Measurements from ENCODE around the gene DENND1A.

The DENND1A gene

DNA sequence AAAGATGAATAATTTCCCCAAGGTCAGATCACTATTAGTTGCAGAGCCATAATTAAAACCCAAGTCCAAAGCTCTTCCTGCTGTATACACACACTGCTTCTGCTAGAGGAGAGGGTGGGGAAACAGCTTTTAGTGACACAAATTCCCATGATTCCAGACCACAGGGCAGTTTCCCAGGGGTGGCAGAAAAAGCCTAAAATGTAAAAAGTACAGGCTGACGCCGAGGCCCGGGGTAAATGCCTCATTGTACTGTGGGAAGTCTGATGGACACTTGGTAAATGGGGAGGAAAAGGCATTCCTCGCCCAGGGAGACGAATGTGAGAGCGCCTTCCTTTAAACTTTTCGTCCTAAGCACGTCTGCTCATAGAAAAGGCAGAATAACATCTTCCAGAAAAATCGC is 65.7 kb downstream of the DENND1A start:
- TF ChIP-seq, protein P1, sequence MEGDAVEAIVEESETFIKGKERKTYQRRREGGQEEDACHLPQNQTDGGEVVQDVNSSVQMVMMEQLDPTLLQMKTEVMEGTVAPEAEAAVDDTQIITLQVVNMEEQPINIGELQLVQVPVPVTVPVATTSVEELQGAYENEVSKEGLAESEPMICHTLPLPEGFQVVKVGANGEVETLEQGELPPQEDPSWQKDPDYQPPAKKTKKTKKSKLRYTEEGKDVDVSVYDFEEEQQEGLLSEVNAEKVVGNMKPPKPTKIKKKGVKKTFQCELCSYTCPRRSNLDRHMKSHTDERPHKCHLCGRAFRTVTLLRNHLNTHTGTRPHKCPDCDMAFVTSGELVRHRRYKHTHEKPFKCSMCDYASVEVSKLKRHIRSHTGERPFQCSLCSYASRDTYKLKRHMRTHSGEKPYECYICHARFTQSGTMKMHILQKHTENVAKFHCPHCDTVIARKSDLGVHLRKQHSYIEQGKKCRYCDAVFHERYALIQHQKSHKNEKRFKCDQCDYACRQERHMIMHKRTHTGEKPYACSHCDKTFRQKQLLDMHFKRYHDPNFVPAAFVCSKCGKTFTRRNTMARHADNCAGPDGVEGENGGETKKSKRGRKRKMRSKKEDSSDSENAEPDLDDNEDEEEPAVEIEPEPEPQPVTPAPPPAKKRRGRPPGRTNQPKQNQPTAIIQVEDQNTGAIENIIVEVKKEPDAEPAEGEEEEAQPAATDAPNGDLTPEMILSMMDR (IDR thresholded peaks at IDR 0.05; ENCODE audit: control insufficient read depth, extremely low read depth, insufficient read depth), result no peak
- no peak overlapping the region for H3K4me3 ChIP-seq (ENCODE audit: low read depth, low read length)
- no peak for DNase-seq (ENCODE audit: low read depth)

DNA sequence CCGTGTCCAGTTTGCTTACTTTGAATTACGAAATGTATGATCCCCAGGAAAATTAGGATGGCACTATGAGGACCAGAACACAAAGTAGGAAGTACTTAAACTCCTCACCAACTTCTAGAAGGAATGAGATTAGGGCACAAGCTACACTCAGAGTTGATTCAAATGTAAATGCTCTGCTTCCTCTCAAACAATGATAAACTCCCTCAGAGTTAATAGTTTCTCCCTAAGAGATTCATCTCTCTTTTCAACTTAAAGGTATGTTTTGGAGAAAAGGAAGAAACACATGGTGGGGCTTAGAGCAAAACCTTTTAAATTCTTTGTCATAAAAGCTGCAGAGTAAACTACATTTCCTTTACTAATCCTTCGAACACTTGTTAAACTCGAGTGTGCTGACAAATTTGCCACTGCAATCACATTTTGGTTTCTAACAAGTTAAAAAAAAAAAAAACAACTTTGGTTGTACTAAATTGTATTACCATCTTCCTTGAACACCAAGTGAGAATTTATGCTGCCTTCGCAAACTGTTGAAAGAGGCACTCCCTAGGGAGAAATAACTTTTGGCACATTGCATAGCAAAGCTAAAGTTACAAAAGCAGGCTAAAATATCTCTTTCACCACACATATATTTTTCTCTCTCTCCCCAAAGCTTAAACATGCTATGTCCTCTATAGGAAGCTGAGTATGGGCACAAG is 66.6 kb downstream of the DENND1A start:
- TF ChIP-seq, protein P1 (IDR thresholded peaks at IDR 0.05; ENCODE audit: control insufficient read depth, extremely low read depth, insufficient read depth), result no peak
- H3K4me3 ChIP-seq (ENCODE audit: low read depth, low read length), result no peak overlapping the region
- no peak for DNase-seq (ENCODE audit: low read depth)

DNA sequence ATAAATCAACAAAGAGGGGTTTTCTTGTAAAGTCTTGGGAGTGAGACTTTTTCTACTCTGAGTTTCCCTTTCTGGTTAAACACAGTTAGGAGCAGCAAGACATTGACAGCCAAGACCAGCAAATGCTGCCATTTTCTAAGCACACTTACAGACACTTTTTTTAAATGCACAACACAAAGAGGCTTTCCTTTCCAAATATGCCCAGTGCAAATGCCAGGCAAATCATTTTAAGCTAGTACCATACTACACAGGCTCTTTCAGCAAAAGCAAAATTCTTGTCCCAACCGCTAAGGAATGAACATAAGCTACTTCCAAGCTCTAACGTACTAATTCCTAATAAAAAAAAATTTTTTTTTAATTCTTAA is 68.2 kb downstream of the DENND1A start:
- H3K4me3 ChIP-seq (ENCODE audit: low read depth, low read length), result no peak overlapping the region
- DNase-seq (ENCODE audit: low read depth), result no peak
- TF ChIP-seq, protein P1 (IDR thresholded peaks at IDR 0.05; ENCODE audit: control insufficient read depth, extremely low read depth, insufficient read depth), result no peak

DNA sequence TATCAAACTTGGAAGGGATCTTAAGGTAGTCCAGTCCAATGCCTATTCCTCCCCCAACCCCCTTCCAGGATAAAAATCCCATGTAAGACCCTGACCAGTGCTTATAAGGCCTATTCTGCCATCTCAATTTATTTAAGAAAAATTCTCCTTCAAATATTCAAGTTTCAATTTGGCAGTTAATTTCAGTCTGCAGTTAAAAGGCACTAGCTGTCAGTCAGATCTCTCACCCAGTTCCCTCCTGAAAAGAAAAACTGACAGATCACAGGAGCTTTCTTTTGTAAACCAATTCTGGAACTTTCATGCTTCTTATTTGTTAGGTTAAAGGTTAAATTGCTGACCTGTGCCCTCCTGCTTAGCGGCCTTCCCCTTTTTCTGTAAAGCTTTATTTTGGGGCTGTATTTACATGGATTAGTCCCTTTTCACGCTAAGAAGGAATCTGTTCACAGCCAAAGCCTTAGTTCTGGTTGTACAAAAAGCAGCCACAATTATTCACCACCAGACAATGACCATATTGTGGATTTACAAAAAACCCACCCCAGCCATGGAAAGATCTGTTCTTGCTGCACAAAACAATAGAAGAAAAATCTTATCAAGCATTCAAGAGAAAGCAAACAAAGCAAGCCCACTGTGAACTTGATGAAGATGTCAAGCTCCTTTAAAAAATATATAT is 68.7 kb downstream of the DENND1A start:
- DNase-seq (ENCODE audit: low read depth), result no peak
- TF ChIP-seq, protein P1 (IDR thresholded peaks at IDR 0.05; ENCODE audit: control insufficient read depth, extremely low read depth, insufficient read depth), result no peak
- no peak overlapping the region for H3K4me3 ChIP-seq (ENCODE audit: low read depth, low read length)

DNA sequence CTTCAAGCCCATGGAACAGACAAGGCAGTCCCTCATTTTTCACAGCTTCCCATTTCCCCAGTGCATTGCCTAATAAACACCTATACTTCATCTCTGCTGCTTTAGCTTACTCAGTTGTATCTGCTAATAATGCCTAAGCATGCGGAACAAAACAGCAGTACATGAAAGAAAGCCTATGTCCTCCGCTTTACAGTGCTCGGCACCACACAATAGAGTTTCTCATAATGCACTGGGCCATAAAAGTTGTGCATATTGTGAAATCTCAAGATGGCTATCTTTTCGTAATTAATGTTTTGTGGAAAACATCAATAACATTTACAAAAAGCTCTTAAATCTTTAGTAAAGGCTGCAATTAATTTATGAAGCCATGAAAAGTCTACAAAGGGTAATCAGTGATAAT is 69.3 kb downstream of the DENND1A start:
- no peak overlapping the region for H3K4me3 ChIP-seq (ENCODE audit: low read depth, low read length)
- DNase-seq (ENCODE audit: low read depth), result no peak
- TF ChIP-seq, protein P1 (IDR thresholded peaks at IDR 0.05; ENCODE audit: control insufficient read depth, extremely low read depth, insufficient read depth), result no peak

DNA sequence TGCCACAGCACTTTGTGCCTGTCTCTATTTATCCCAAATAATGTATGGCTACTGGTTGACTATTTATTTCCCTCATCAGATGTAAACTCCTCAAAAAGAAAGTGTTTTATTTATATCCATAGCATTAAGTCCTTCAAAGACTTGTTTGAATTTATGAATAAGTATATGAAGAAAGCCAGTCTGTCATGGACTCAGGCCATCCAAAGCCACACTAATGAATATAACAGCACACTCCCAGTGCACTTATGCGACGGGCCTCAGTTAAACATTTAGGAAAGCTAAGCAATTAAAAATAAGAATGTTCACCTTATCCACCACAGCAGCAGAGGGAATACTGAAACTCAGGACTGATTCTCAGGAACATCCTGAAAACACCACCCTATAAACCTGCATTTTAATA is 77.5 kb downstream of the DENND1A start:
- TF ChIP-seq, protein P1 (IDR thresholded peaks at IDR 0.05; ENCODE audit: control insufficient read depth, extremely low read depth, insufficient read depth), result no peak
- H3K4me3 ChIP-seq (ENCODE audit: low read depth, low read length), result no peak overlapping the region
- no peak for DNase-seq (ENCODE audit: low read depth)

DNA sequence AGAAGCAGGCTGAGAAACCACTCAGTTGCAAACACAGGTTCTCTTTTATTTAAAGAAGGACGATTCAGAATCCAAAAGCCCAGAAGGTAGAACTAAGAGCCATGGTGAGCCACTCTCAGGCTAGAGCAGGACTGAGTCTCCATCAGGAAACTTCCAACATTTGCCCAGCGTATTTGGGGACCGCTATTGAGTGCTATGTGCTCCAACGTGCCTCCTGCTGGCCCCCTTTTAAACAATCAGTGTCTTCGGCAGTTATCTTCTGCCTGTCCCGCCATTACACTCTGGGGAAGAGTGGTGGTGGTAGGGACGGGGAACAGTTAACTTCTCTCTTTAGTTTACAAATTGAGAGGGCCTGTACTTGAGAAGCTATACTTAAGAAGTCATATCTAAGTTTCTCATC is 78.1 kb downstream of the DENND1A start:
- H3K4me3 ChIP-seq (ENCODE audit: low read depth, low read length), result no peak overlapping the region
- TF ChIP-seq, protein P1 (IDR thresholded peaks at IDR 0.05; ENCODE audit: control insufficient read depth, extremely low read depth, insufficient read depth), result no peak
- no peak for DNase-seq (ENCODE audit: low read depth)

Data from LNCaP clone FGC (cell line).